ENCODE measurements around the gene OLFML1. TPM values are rescaled to one million over a fixed set of nuclear protein-coding genes. Genes with fewer than 3 reads are reported as not detected.

Gene OLFML1
- total and polyA plus RNA-seq, 2 of the 13 experiments (the other 11 are each of a cell fraction or from before 2014, with no cell fraction given), result 0.89 to 0.90 TPM

GRCh38 chr11:7514099-7514591, 28.8 kb downstream of the OLFML1 start (continued):
- peak; percentile 67 for TF ChIP-seq UBTF (CRISPR knock-in tag; IDR thresholded peaks at IDR 0.05)
- TF ChIP-seq ZBTB7B (CRISPR knock-in tag; IDR thresholded peaks at IDR 0.05), result 0 out of 2 replicates have a peak, but pooled peaks have one; percentile 19
- 0 out of 2 replicates have a peak, but pooled peaks have one; percentile 22 for TF ChIP-seq MTF2 (CRISPR knock-in tag; IDR thresholded peaks at IDR 0.05; ENCODE audit: borderline replicate concordance)
- TF ChIP-seq ZNF644 (CRISPR knock-in tag; IDR thresholded peaks at IDR 0.05; ENCODE audit: low read depth), result no peak
- peak; percentile 13; the same call in 1 of the 2 replicates for TF ChIP-seq MAX (IDR thresholded peaks at IDR 0.05)
- 0 out of 2 replicates have a peak, but pooled peaks have one; percentile 20 for TF ChIP-seq ZNF839 (CRISPR knock-in tag; IDR thresholded peaks at IDR 0.05; ENCODE audit: borderline replicate concordance)
- TF ChIP-seq THAP9 (CRISPR knock-in tag; IDR thresholded peaks at IDR 0.05; ENCODE audit: borderline replicate concordance), result peak; percentile 35; the same call in 1 of the 2 replicates
- TF ChIP-seq CAMTA2 (CRISPR knock-in tag; IDR thresholded peaks at IDR 0.05; ENCODE audit: borderline replicate concordance), result no peak
- no peak for TF ChIP-seq HDAC6 (IDR thresholded peaks at IDR 0.05; ENCODE audit: low read depth, low read length)
- no peak for TF ChIP-seq NR2F1 (CRISPR knock-in tag; IDR thresholded peaks at IDR 0.05)
- TF ChIP-seq LCORL (IDR thresholded peaks at IDR 0.05), result no peak
- TF ChIP-seq LCORL (CRISPR knock-in tag; IDR thresholded peaks at IDR 0.05), result peak; percentile 49
- no peak for TF ChIP-seq AKNA (CRISPR knock-in tag; IDR thresholded peaks at IDR 0.05; ENCODE audit: borderline replicate concordance)
- TF ChIP-seq SCMH1 (CRISPR knock-in tag; IDR thresholded peaks at IDR 0.05; ENCODE audit: borderline replicate concordance), result no peak
- peak; percentile 31; the same call in 1 of the 2 replicates for TF ChIP-seq CTCF (CRISPR knock-in tag; IDR thresholded peaks at IDR 0.05)
- TF ChIP-seq HNRNPLL (IDR thresholded peaks at IDR 0.05; ENCODE audit: low read depth, low read length, poor library complexity, severe bottlenecking), result peak; percentile 47
- peak; percentile 38 for TF ChIP-seq ZFX (CRISPR knock-in tag; IDR thresholded peaks at IDR 0.05; ENCODE audit: low read depth)

Data from HepG2 (cell line).